Fibroblast of skin of right quadriceps (primary cell): ENCODE data around the gene OR5D13.

Experiments
- DNase-seq: peaks from one replicate; pipeline ENCODE4 v3.0.0-alpha.2; 2013

The OR5D13 gene, protein sequence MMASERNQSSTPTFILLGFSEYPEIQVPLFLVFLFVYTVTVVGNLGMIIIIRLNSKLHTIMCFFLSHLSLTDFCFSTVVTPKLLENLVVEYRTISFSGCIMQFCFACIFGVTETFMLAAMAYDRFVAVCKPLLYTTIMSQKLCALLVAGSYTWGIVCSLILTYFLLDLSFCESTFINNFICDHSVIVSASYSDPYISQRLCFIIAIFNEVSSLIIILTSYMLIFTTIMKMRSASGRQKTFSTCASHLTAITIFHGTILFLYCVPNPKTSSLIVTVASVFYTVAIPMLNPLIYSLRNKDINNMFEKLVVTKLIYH

GRCh38 chr11:55773138-55773537 lies at the start of gene OR5D13:
TSS of gene OR5D13 (plus strand) at chr11:55773438. CDS start at chr11:55773438, 0 bp downstream.
- no peak for DNase-seq

GRCh38 chr11:55726715-55727324 lies 46.4 kb upstream of the OR5D13 start:
- DNase-seq: no peak

- DNase-seq: no peak
Measured at GRCh38 chr11:55732936-55733335, 40.3 kb upstream of the OR5D13 start.

DNA sequence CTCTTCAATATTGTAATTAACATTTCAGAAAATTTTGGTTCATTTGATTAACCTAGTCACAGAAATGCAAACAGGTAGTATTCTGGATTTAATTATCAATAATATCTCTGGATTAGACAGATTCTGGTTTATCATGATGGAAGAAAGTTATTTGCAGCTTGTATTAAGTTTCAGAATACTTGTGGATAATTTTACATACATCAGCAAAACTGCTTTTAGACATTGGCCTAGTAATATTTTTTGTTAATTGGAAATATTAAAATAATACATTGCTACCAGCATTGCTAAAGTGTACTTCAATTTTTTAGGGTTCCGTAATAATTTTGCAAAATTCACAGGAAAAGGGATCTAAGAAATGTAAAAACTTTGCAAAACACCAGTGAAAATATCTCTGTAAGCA lies 18.4 kb downstream of the OR5D13 start:
- DNase-seq: no peak

- no peak for DNase-seq
Measured at GRCh38 chr11:55793321-55793720, 20.1 kb downstream of the OR5D13 start.

GRCh38 chr11:55795256-55795655 lies 22.0 kb downstream of the OR5D13 start, which contains the start of gene OR5D14:
TSS of gene OR5D14 (plus strand) at chr11:55795556. CDS start at chr11:55795556, 0 bp downstream.
- DNase-seq: no peak

- DNase-seq: no peak
Measured at GRCh38 chr11:55806248-55806647, 33.0 kb downstream of the OR5D13 start.

DNA sequence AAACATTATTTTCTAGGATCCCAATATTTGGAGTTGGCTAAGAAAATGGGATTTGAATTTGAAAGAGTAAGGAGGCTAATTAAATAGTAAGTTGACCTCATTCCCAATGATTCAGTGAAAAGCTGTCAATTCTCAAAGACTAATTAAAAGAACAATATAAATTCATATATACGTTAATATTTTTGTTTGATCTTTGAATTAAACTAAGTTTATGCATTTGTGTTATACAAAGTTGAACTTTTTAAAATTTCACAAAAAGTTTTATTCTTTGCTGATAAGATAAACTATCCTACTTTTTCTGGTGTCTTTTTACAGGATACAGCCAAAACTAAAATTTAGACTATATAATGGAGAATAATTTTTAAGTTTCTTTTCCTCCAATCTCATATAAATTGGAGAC lies 37.8 kb downstream of the OR5D13 start, which contains the start of gene OR5L1:
Gene OR5L1 (plus strand): TSS at position 301 of the 400 bp plus-strand sequence. CDS start 100 bp downstream, outside the sequence.
- DNase-seq: no peak

DNA sequence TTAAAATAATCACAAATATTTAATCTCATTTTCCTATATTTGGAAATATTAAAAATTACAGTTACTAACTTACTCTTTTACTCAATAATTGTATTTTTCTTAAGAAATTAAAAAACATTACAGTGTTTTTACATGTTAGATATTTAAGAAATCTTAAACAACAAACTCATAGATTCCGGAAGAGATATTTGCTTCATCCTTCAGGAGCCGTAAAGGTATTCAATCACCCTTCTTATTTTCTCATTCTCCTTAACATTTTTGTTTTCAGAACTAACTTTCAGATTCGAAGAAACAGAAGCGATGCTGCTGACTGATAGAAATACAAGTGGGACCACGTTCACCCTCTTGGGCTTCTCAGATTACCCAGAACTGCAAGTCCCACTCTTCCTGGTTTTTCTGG lies 46.1 kb downstream of the OR5D13 start, which contains the start of gene OR5D18:
Gene OR5D18 (plus strand): TSS at position 301 of the 400 bp plus-strand sequence. CDS start 0 bp downstream, at position 301.
- no peak for DNase-seq
